Spinal cord (tissue), 10 donors: ENCODE results near the gene PARL. TPM values are rescaled to one million over a fixed set of nuclear protein-coding genes. Genes with fewer than 3 reads are reported as not detected.

Experiments used
- DNase-seq, 6 donors: peaks; one replicate each; pipeline versions ENCODE4 v3.0.0 to v3.0.0-alpha.2; 2013 to 2015; ENCODE audit warnings: low spot score in 6 of 6, low read depth in 4 of 6
- H3K27ac ChIP-seq: one replicate; pipeline ENCODE4 v1.5.1; 2013; ENCODE audit warnings: low read depth, low read length, control low read depth
- H3K27me3 ChIP-seq: one replicate; pipeline ENCODE4 v1.6.1; 2013; ENCODE audit warnings: low read length; ENCODE audit not compliant: control insufficient read depth, insufficient read depth
- H3K36me3 ChIP-seq: one replicate; pipeline ENCODE4 v1.6.1; 2013; ENCODE audit warnings: low read length; ENCODE audit not compliant: control insufficient read depth, insufficient read depth
- H3K4me1 ChIP-seq: one replicate; pipeline ENCODE4 v1.6.1; 2013; ENCODE audit warnings: low read length; ENCODE audit not compliant: control insufficient read depth, insufficient read depth
- H3K4me3 ChIP-seq: one replicate; pipeline ENCODE4 v1.5.1; 2013; ENCODE audit warnings: low read depth, low read length, control low read depth
- H3K9me3 ChIP-seq: one replicate; pipeline ENCODE4 v1.6.1; 2013; ENCODE audit warnings: low read length; ENCODE audit not compliant: control insufficient read depth, insufficient read depth
- WGBS: methylation state at CpG from one replicate; pipeline ENCODE4 v1.1.5; 2013; ENCODE audit warnings: missing lambda C conversion rate; ENCODE audit not compliant: insufficient coverage; 5-methylcytosine and 5-hydroxymethylcytosine counted together
- polyA plus RNA-seq, 2 donors: library from polyadenylated mRNA; unstranded; fragments of 120-200 nt; gene quantifications; one replicate each; pipeline ENCODE4 v1.2.1, GENCODE V29; 2013; ENCODE audit not compliant: insufficient read length in 2 of 2
- total RNA-seq, 2 donors: library from RNA; depleted of rRNA in 1 of 2; stranded (reverse); fragments of 120-200 nt in 1 of 2; fragments of >200 nt in 1 of 2; gene quantifications; one replicate each; pipeline versions ENCODE4 v1.2.3 to v1.2.4, GENCODE V29; 2013 to 2014
- donor health status: healthy.

PARL gene
- total and polyA plus RNA-seq, 4 donors = 22.6 to 46.6 (median 41.9) TPM

GRCh38 chr3:183871541-183871940 is 13.1 kb downstream of the PARL start:
- WGBS = no CpG with 5 or more reads among the region's 2 CpGs
- no peaks in the 10 kb centered on the region for H3K9me3 ChIP-seq
- no peaks in the 10 kb centered on the region for H3K4me1 ChIP-seq
- H3K27ac ChIP-seq = no peak overlapping the region
- no peak for DNase-seq
- H3K36me3 ChIP-seq = peaks cover 7% of the 10 kb centered on the region
- no peaks in the 10 kb centered on the region for H3K27me3 ChIP-seq
- H3K4me3 ChIP-seq = no peak overlapping the region

- no peak for DNase-seq
- Histone ChIP-seq H3K9me3 (no peaks in the 10 kb centered on the region), H3K4me1 (no peaks in the 10 kb centered on the region), H3K36me3 (peaks cover 9% of the 10 kb centered on the region), H3K27me3 (no peaks in the 10 kb centered on the region), H3K4me3 (no peak overlapping the region), H3K27ac (no peak overlapping the region)
- WGBS = 88% methylated on average over 3 of the region's 3 CpGs
These were observed 14.1 kb downstream of the PARL start for GRCh38 chr3:183870563-183870962.

GRCh38 chr3:183868796-183869195 is 15.9 kb downstream of the PARL start:
- Histone ChIP-seq H3K36me3 (peaks cover 20% of the 10 kb centered on the region), H3K9me3 (no peaks in the 10 kb centered on the region), H3K27me3 (no peaks in the 10 kb centered on the region), H3K27ac (no peak overlapping the region), H3K4me1 (no peaks in the 10 kb centered on the region), H3K4me3 (no peak overlapping the region)
- no peak for DNase-seq
- 81% methylated on average over 1 of the region's 1 CpG for WGBS

GRCh38 chr3:183862610-183863009 is 22.1 kb downstream of the PARL start:
- H3K27ac ChIP-seq = no peak overlapping the region
- no peaks in the 10 kb centered on the region for H3K27me3 ChIP-seq
- H3K9me3 ChIP-seq = no peaks in the 10 kb centered on the region
- H3K4me3 ChIP-seq = no peak overlapping the region
- DNase-seq = no peak
- 80% methylated on average over 1 of the region's 4 CpGs for WGBS
- H3K4me1 ChIP-seq = no peaks in the 10 kb centered on the region
- peaks cover 35% of the 10 kb centered on the region for H3K36me3 ChIP-seq

- no CpG with 5 or more reads among the region's 3 CpGs for WGBS
- no peaks in the 10 kb centered on the region for H3K9me3 ChIP-seq
- H3K27me3 ChIP-seq = no peaks in the 10 kb centered on the region
- DNase-seq = no peak
- no peaks in the 10 kb centered on the region for H3K4me1 ChIP-seq
- H3K27ac ChIP-seq = no peak overlapping the region
- H3K4me3 ChIP-seq = no peak overlapping the region
- peaks cover 16% of the 10 kb centered on the region for H3K36me3 ChIP-seq
These were observed 26.8 kb downstream of the PARL start for GRCh38 chr3:183857863-183858262.

GRCh38 chr3:183854318-183855035 is 30.2 kb downstream of the PARL start:
- DNase-seq = no peak
- H3K27ac ChIP-seq = no peak overlapping the region
- H3K4me1 ChIP-seq = no peaks in the 10 kb centered on the region
- no peak overlapping the region for H3K4me3 ChIP-seq
- H3K27me3 ChIP-seq = no peaks in the 10 kb centered on the region
- 100% methylated on average over 1 of the region's 4 CpGs for WGBS
- peaks cover 12% of the 10 kb centered on the region for H3K36me3 ChIP-seq
- H3K9me3 ChIP-seq = no peaks in the 10 kb centered on the region

GRCh38 chr3:183845608-183846288 is 38.9 kb downstream of the PARL start:
- no peak overlapping the region for H3K27ac ChIP-seq
- H3K4me3 ChIP-seq = no peak overlapping the region
- no peaks in the 10 kb centered on the region for H3K27me3 ChIP-seq
- DNase-seq = no peak
- 92% methylated on average over 11 of the region's 13 CpGs for WGBS
- H3K4me1 ChIP-seq = no peaks in the 10 kb centered on the region
- peaks cover 30% of the 10 kb centered on the region for H3K36me3 ChIP-seq
- H3K9me3 ChIP-seq = no peaks in the 10 kb centered on the region

- Histone ChIP-seq H3K4me3 (no peak overlapping the region), H3K27me3 (no peaks in the 10 kb centered on the region), H3K36me3 (peaks cover 32% of the 10 kb centered on the region), H3K9me3 (no peaks in the 10 kb centered on the region), H3K27ac (no peak overlapping the region), H3K4me1 (no peaks in the 10 kb centered on the region)
- WGBS = 100% methylated on average over 1 of the region's 4 CpGs
- DNase-seq = no peak
These were observed 39.6 kb downstream of the PARL start for GRCh38 chr3:183845090-183845489.

GRCh38 chr3:183844606-183845005 is 40.1 kb downstream of the PARL start:
- Histone ChIP-seq H3K36me3 (peaks cover 35% of the 10 kb centered on the region), H3K4me3 (no peak overlapping the region), H3K9me3 (no peaks in the 10 kb centered on the region), H3K4me1 (no peaks in the 10 kb centered on the region), H3K27ac (no peak overlapping the region), H3K27me3 (no peaks in the 10 kb centered on the region)
- no peak for DNase-seq
- WGBS = no CpG with 5 or more reads among the region's 2 CpGs

GRCh38 chr3:183839751-183840150 is 44.9 kb downstream of the PARL start:
- H3K36me3 ChIP-seq = peaks cover 35% of the 10 kb centered on the region
- H3K4me3 ChIP-seq = no peak overlapping the region
- no peaks in the 10 kb centered on the region for H3K27me3 ChIP-seq
- DNase-seq = no peak
- WGBS = no CpG with 5 or more reads among the region's 4 CpGs
- H3K27ac ChIP-seq = no peak overlapping the region
- no peaks in the 10 kb centered on the region for H3K4me1 ChIP-seq
- no peaks in the 10 kb centered on the region for H3K9me3 ChIP-seq
